Neural crest cell (in vitro differentiated cells): Measurements from ENCODE around the gene DYRK3. TPM values are rescaled to one million over a fixed set of nuclear protein-coding genes. Genes with fewer than 3 reads are reported as not detected.

Experiments
- DNase-seq: peaks from one replicate; pipeline ENCODE4 v3.0.0; 2021; ENCODE audit warnings: low read depth, mixed read lengths, low spot score
- H3K27ac Mint-ChIP-seq: one replicate; pipeline ENCODE4 v1.8.0; 2021; ENCODE audit warnings: mild to moderate bottlenecking, mixed read lengths; ENCODE audit not compliant: unreplicated experiment
- H3K27me3 Mint-ChIP-seq: 2 replicates; pipeline ENCODE4 v1.8.0; 2021; ENCODE audit warnings: low read depth, mild to moderate bottlenecking, mixed read lengths
- H3K36me3 Mint-ChIP-seq: 2 replicates; pipeline ENCODE4 v1.8.0; 2021; ENCODE audit warnings: low read depth, mild to moderate bottlenecking, mixed read lengths
- H3K4me1 Mint-ChIP-seq: 2 replicates; pipeline ENCODE4 v1.8.0; 2021; ENCODE audit warnings: mixed read lengths
- H3K4me3 Mint-ChIP-seq: one replicate; pipeline ENCODE4 v1.8.0; 2021; ENCODE audit warnings: mild to moderate bottlenecking, mixed read lengths
- H3K9me3 Mint-ChIP-seq: 2 replicates; pipeline ENCODE4 v1.8.0; 2021; ENCODE audit warnings: mixed read lengths
- long read RNA-seq: library from polyadenylated mRNA; unstranded; transcript quantifications from one replicate; pipeline ENCODE4 v2.0.0, GENCODE V29; 2020
- total RNA-seq: library from RNA; stranded (reverse); gene quantifications from 2 replicates; pipeline ENCODE4 v1.2.1, GENCODE V29; 2021
- TF ChIP-seq, protein P1 (sequence below): fragments of 200-600 bp; sonication (generic); conservative IDR thresholded peaks from 2 replicates; pipeline ENCODE4 v1.5.0; 2021; ENCODE audit warnings: antibody characterized with exemption, mild to moderate bottlenecking

DYRK3 gene
- total RNA-seq: 12.5 and 13.3 TPM in 2 replicates
- long read RNA-seq, partial matches to known transcripts: 3 of 8 reads
- long read RNA-seq, other reads (novel, unspliced or antisense): 3 of 8 reads

DNA sequence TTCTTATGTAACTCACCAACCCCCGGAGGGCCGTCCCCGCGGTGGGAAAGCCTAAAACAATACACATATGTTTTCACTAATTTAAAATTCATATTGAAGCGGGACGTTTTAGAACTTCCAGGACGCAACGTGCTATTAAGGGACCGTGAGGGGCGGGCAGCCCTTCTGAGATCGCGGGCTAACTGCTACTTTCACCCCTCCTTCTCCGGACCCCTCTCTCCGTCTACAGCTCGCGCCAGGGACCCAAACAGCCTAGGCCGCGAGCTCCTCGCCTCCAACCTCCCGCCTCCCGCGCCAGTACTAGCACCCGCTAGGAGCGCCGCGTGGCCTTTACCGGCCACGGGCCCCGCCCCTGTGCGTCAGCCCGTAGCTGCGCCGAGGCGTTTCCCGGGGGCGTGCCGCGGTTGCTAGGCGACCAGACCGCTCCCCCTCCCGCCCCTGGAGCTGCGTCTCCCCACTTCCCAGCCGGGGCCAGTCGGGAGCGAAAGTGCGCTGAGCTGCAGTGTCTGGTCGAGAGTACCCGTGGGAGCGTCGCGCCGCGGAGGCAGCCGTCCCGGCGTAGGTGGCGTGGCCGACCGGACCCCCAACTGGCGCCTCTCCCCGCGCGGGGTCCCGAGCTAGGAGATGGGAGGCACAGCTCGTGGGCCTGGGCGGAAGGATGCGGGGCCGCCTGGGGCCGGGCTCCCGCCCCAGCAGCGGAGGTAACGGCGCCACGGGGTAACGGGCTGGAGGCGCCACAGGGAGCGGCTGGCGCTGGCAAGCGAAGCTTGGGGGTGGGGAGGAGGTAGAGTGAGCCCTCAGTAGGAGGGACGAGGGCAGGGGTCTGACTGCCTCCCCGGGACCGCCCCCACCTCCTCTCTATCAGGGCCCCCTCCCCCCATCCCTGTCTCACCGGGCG lies at the start of gene DYRK3:
DYRK3 (plus strand) TSS at position 457 of the 898 bp plus-strand sequence; CDS start at position 625, 168 bp downstream.
- peak within 1 kb of the TSS; percentile 91 for H3K4me3 Mint-ChIP-seq
- peaks cover 3% of the 10 kb centered on the region for H3K36me3 Mint-ChIP-seq
- peak; percentile 90 for DNase-seq
- peak within 1 kb of the TSS; percentile 89 for H3K27ac Mint-ChIP-seq
- peaks cover 34% of the 10 kb centered on the region for H3K4me1 Mint-ChIP-seq
- H3K9me3 Mint-ChIP-seq: no peaks in the 10 kb centered on the region
- peaks cover 4% of the 10 kb centered on the region for H3K27me3 Mint-ChIP-seq
- TF ChIP-seq, protein P1, sequence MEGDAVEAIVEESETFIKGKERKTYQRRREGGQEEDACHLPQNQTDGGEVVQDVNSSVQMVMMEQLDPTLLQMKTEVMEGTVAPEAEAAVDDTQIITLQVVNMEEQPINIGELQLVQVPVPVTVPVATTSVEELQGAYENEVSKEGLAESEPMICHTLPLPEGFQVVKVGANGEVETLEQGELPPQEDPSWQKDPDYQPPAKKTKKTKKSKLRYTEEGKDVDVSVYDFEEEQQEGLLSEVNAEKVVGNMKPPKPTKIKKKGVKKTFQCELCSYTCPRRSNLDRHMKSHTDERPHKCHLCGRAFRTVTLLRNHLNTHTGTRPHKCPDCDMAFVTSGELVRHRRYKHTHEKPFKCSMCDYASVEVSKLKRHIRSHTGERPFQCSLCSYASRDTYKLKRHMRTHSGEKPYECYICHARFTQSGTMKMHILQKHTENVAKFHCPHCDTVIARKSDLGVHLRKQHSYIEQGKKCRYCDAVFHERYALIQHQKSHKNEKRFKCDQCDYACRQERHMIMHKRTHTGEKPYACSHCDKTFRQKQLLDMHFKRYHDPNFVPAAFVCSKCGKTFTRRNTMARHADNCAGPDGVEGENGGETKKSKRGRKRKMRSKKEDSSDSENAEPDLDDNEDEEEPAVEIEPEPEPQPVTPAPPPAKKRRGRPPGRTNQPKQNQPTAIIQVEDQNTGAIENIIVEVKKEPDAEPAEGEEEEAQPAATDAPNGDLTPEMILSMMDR: no peak

GRCh38 chr1:206586501-206587445 lies 48.6 kb upstream of the DYRK3 start:
- no peak for DNase-seq
- H3K36me3 Mint-ChIP-seq: peaks cover 3% of the 10 kb centered on the region
- H3K4me3 Mint-ChIP-seq: no peak overlapping the region
- H3K9me3 Mint-ChIP-seq: no peaks in the 10 kb centered on the region
- H3K4me1 Mint-ChIP-seq: peaks cover 18% of the 10 kb centered on the region
- H3K27me3 Mint-ChIP-seq: no peaks in the 10 kb centered on the region
- TF ChIP-seq, protein P1: no peak
- no peak overlapping the region for H3K27ac Mint-ChIP-seq

GRCh38 chr1:206587904-206588303 lies 47.4 kb upstream of the DYRK3 start:
- Mint-ChIP-seq H3K27me3 (no peaks in the 10 kb centered on the region), H3K4me3 (no peak overlapping the region), H3K27ac (peak overlapping the region; percentile 95)

GRCh38 chr1:206588492-206588891 lies 46.8 kb upstream of the DYRK3 start:
- no peak for DNase-seq
- H3K4me1 Mint-ChIP-seq: peaks cover 16% of the 10 kb centered on the region

More at GRCh38 chr1:206587904-206588303, 47.4 kb upstream of the DYRK3 start:
- no peaks in the 10 kb centered on the region for H3K9me3 Mint-ChIP-seq
- TF ChIP-seq, protein P1: no peak
- DNase-seq: no peak
- H3K36me3 Mint-ChIP-seq: peaks cover 8% of the 10 kb centered on the region
- peaks cover 18% of the 10 kb centered on the region for H3K4me1 Mint-ChIP-seq

More at GRCh38 chr1:206588492-206588891, 46.8 kb upstream of the DYRK3 start:
- Mint-ChIP-seq H3K4me3 (no peak overlapping the region), H3K9me3 (no peaks in the 10 kb centered on the region), H3K27me3 (no peaks in the 10 kb centered on the region), H3K36me3 (peaks cover 8% of the 10 kb centered on the region), H3K27ac (no peak overlapping the region)
- TF ChIP-seq, protein P1: no peak
